T-cell (primary cell): ENCODE data around the gene NAB1. TPM values are rescaled to one million over a fixed set of nuclear protein-coding genes. Genes with fewer than 3 reads are reported as not detected.

Source experiments
- ATAC-seq, 4 experiments: fragments of 200-7000 bp in 3 of 4; fragments of 150-1000 bp in 1 of 4; cut with Tn5 transposase; replicated peaks in 1 of 4; 1 replicate in 3 of 4; 2 replicates in 1 of 4; pipeline ENCODE4 v1.10.0; 2021; ENCODE audit warnings: moderate library complexity in 3 of 4, mild to moderate bottlenecking in 2 of 4, moderate number of reproducible peaks in 1 of 4
- CTCF ChIA-PET, 2 donors: fragments of 300-600 bp; sonication (Branson Sonifier 250); formaldehyde crosslinking; loops; one replicate each; lab custom pipeline; 2022; ENCODE audit warnings: antibody characterized with exemption in 2 of 2; lab: Charles Lee
- POLR2A ChIA-PET, 2 donors: fragments of 300-600 bp; sonication (Branson Sonifier 250); formaldehyde crosslinking; loops; one replicate each; lab custom pipeline; 2022; ENCODE audit warnings: antibody characterized with exemption in 2 of 2; lab: Charles Lee
- DNase-seq, 35 experiments: peaks; one replicate each; pipeline versions ENCODE4 v3.0.0 to v3.0.0-alpha.2; 2013 to 2023
- H3K27ac ChIP-seq: one replicate; pipeline ENCODE4 v1.5.1; 2013; ENCODE audit warnings: low read length
- H3K27me3 ChIP-seq, 2 experiments: replicated peaks in 1 of 2; 1 replicate in 1 of 2; 2 replicates in 1 of 2; pipeline versions ENCODE4 v1.6.1 to v1.7.0; 2013; ENCODE audit warnings: low read length in 1 of 2, mixed read lengths in 1 of 2; ENCODE audit not compliant: control insufficient read depth in 2 of 2, insufficient read depth in 2 of 2; ENCODE audit errors: extremely low read depth in 1 of 2
- H3K36me3 ChIP-seq, 2 donors: 1 replicate in 1 of 2; 2 replicates in 1 of 2; pipeline versions ENCODE4 v1.6.1 to v1.7.0; 2013; ENCODE audit warnings: low read length in 1 of 2; ENCODE audit not compliant: control insufficient read depth in 2 of 2, insufficient read depth in 1 of 2; ENCODE audit errors: extremely low read depth in 1 of 2
- H3K4me1 ChIP-seq, 2 experiments: 1 replicate in 1 of 2; 2 replicates in 1 of 2; pipeline versions ENCODE4 v1.6.1 to v1.7.0; 2013; ENCODE audit warnings: low read length in 2 of 2, mixed read lengths in 1 of 2; ENCODE audit not compliant: insufficient read depth in 2 of 2, control insufficient read depth in 1 of 2; ENCODE audit errors: extremely low read depth in 1 of 2
- H3K4me3 ChIP-seq, 2 donors: 1 replicate in 1 of 2; 2 replicates in 1 of 2; pipeline versions ENCODE4 v1.5.1 to v1.7.0; 2013; ENCODE audit warnings: mild to moderate bottlenecking in 2 of 2, low read length in 1 of 2, moderate library complexity in 1 of 2; ENCODE audit not compliant: control insufficient read depth in 1 of 2; ENCODE audit errors: extremely low read depth in 1 of 2
- H3K9me3 ChIP-seq: 2 replicates; pipeline ENCODE4 v1.7.0; 2013
- H3K27ac Mint-ChIP-seq, 2 donors: one replicate each; pipeline ENCODE4 v1.8.0; 2020 to 2021; ENCODE audit warnings: mild to moderate bottlenecking in 2 of 2, mixed read lengths in 2 of 2
- H3K27me3 Mint-ChIP-seq, 2 donors: one replicate each; pipeline ENCODE4 v1.8.0; 2021 to 2022; ENCODE audit warnings: mixed read lengths in 2 of 2
- H3K36me3 Mint-ChIP-seq: one replicate; pipeline ENCODE4 v1.8.0; 2021; ENCODE audit warnings: mixed read lengths
- H3K4me1 Mint-ChIP-seq, 3 donors: one replicate each; pipeline ENCODE4 v1.8.0; 2020 to 2022; ENCODE audit warnings: mixed read lengths in 3 of 3, mild to moderate bottlenecking in 1 of 3
- H3K4me3 Mint-ChIP-seq, 3 donors: one replicate each; pipeline ENCODE4 v1.8.0; 2020 to 2022; ENCODE audit warnings: mild to moderate bottlenecking in 3 of 3, mixed read lengths in 3 of 3, moderate library complexity in 3 of 3
- H3K9me3 Mint-ChIP-seq, 3 donors: one replicate each; pipeline ENCODE4 v1.8.0; 2020 to 2022; ENCODE audit warnings: mixed read lengths in 3 of 3
- WGBS: methylation state at CpG from one replicate; pipeline ENCODE4 v1.1.5; 2013; ENCODE audit warnings: missing lambda C conversion rate; ENCODE audit not compliant: insufficient coverage; 5-methylcytosine and 5-hydroxymethylcytosine counted together
- total RNA-seq, 35 experiments: library from RNA in 6 of 35; stranded (reverse) in 6 of 35; fragments of 120-200 nt in 1 of 35; gene quantifications; one replicate each; pipeline versions ENCODE4 v1.2.1 to v1.2.4 and lab custom pipeline; 2013 to 2026

Gene NAB1
- total RNA-seq, 5 donors from 2014 or later (not counting 1 experiment from before 2014, with no cell fraction given): 17.7 to 22.1 (median 19.2) TPM

DNA sequence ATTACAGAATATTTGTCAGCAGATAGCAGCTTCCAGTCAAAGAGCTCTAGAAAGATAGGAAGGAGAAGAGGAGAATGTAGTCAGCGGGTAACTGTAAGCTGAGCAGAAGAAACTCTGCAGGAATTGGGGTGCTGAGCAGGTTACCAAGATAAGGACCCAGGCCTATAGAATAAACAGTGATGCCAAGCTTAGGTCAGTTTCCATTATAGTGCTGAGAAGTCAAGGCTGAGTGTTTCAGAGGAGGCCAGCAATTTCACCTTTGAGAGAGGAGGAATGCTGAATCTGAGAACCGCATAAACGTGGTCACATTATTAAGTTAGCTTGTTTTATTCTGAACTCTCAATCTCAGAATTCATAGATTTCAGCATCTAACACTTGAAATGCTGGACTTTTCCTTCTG is 13.9 kb downstream of the NAB1 start:
- POLR2A ChIA-PET: interaction anchor here (0.5 to 1.8 kb wide), 6 partner anchors 10 to 1810 kb away, joined by 3 to 7 read pairs (median 5); no protein-coding TSS in a partner anchor
- no peaks in the 10 kb centered on the region for H3K4me1 ChIP-seq
- CTCF ChIA-PET: interaction anchor here (0.5 to 1.4 kb wide), 7 partner anchors 9 to 280 kb away, joined by 3 to 4 read pairs (median 3); no protein-coding TSS in a partner anchor
- H3K27ac ChIP-seq: no peak overlapping the region
- Mint-ChIP-seq H3K27ac (peak overlapping the region in 1 of 2 donors; percentile 58), H3K27me3 (no peaks in the 10 kb centered on the region), H3K9me3 (peaks cover 0 to 3% (median 0%) of the 10 kb centered on the region in 3 donors), H3K4me3 (no peak overlapping the region), H3K36me3 (peaks cover 38% of the 10 kb centered on the region), H3K4me1 (peaks cover 45 to 58% (median 51%) of the 10 kb centered on the region in 3 donors)
- H3K4me3 ChIP-seq: no peak overlapping the region
- H3K27me3 ChIP-seq: no peaks in the 10 kb centered on the region
- DNase-seq: no peak
- 100% methylated on average over 1 of the region's 3 CpGs for WGBS
- peaks cover 0 to 7% of the 10 kb centered on the region in 2 donors for H3K36me3 ChIP-seq
- no peaks in the 10 kb centered on the region for H3K9me3 ChIP-seq
- ATAC-seq: no peak

DNA sequence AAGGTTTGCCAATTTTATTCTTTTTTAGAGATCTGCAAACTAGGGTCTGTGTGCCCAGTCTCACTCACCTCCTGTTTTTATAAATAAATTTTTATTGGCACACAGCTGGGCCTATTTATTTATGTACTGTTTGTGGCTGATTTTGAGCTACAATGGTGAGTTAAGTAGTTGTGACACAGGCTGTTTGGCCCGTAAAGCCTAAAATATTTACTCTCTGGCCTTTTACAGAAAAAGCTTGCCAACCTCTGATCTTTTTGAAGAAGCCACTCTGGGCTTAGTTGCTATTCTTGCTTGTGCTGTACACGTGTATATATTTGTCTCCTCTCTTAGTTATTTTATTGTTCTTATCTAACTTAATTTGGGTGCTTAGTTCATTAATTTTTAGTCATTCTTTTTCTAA is 14.5 kb downstream of the NAB1 start:
- Mint-ChIP-seq H3K4me3 (no peak overlapping the region), H3K27me3 (no peaks in the 10 kb centered on the region), H3K4me1 (peaks cover 40 to 52% (median 49%) of the 10 kb centered on the region in 3 donors), H3K27ac (no peak overlapping the region), H3K9me3 (peaks cover 0 to 3% (median 0%) of the 10 kb centered on the region in 3 donors), H3K36me3 (peaks cover 38% of the 10 kb centered on the region)
- Histone ChIP-seq H3K4me1 (no peaks in the 10 kb centered on the region), H3K36me3 (peaks cover 0 to 7% of the 10 kb centered on the region in 2 donors), H3K27me3 (no peaks in the 10 kb centered on the region), H3K4me3 (no peak overlapping the region), H3K9me3 (no peaks in the 10 kb centered on the region), H3K27ac (no peak overlapping the region)
- no CpG with 5 or more reads among the region's 2 CpGs for WGBS
- no peak for ATAC-seq
- no peak for DNase-seq
- POLR2A ChIA-PET: interaction anchor here (1.1 to 1.8 kb wide), 2 partner anchors 11 kb away, joined by 3 to 6 read pairs; no protein-coding TSS in a partner anchor
- CTCF ChIA-PET: interaction anchor here in 1 of 2 donors (0.6 kb wide), 1 partner anchor 281 kb away, joined by 3 read pairs; no protein-coding TSS in a partner anchor

DNA sequence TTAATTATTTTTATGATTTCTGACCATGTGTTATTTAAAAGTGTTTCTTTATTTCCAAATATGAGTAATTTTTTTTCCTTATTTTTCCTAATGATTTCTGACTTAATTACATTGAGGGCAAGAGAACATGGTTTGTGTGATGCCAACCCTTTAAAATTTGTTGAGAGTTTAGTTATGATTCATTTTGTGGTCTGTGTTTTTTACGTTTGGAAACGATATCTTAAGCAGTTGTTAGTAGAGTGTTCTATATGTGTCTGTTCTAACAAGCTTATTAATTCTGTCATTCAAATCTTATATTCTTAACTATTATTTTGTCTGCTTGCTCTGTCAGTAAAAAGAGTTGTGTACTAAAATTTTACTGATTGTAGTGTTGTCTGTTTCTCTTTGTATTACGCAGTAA is 15.0 kb downstream of the NAB1 start:
- Mint-ChIP-seq H3K9me3 (peaks cover 0 to 3% (median 0%) of the 10 kb centered on the region in 3 donors), H3K4me3 (no peak overlapping the region), H3K36me3 (peaks cover 37% of the 10 kb centered on the region), H3K27me3 (no peaks in the 10 kb centered on the region), H3K27ac (no peak overlapping the region), H3K4me1 (peaks cover 35 to 47% (median 45%) of the 10 kb centered on the region in 3 donors)
- ATAC-seq (no peak), DNase-seq (no peak)
- Histone ChIP-seq H3K27ac (no peak overlapping the region), H3K9me3 (no peaks in the 10 kb centered on the region), H3K4me1 (no peaks in the 10 kb centered on the region), H3K36me3 (peaks cover 0 to 7% of the 10 kb centered on the region in 2 donors), H3K4me3 (no peak overlapping the region), H3K27me3 (no peaks in the 10 kb centered on the region)
- POLR2A ChIA-PET: interaction anchor here (0.5 to 1.1 kb wide), 10 partner anchors 9 to 303 kb away, joined by 3 to 6 read pairs (median 4); partner anchors contain the start of gene NEMP2 (in 1 of the 2)
- whole genome bisulfite sequencing: no CpG with 5 or more reads among the region's 3 CpGs
- CTCF ChIA-PET: interaction anchor here (0.8 to 1.0 kb wide), 2 partner anchors 16 to 980 kb away, joined by 4 to 5 read pairs; no protein-coding TSS in a partner anchor

DNA sequence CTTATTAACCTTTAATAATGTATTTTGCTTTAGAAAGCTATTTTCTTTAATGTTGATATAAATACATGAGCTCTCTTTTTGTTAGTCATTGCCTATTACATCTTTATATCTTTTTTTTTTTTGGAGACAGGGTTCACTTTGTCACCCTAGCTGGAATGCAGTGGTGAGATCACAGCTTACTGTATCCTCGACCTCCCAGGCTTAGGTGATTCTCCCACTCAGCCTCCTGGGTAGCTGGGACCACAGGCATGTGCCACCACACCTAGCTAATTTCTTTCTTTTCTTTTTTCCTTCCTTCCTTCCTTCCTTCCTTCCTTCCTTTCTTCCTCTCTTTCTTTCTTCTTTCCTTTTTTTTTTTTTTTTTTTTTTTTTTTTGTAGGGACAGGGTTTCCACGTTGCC is 15.4 kb downstream of the NAB1 start:
- Histone ChIP-seq H3K36me3 (peaks cover 0 to 7% of the 10 kb centered on the region in 2 donors), H3K4me3 (no peak overlapping the region), H3K9me3 (no peaks in the 10 kb centered on the region), H3K4me1 (no peaks in the 10 kb centered on the region), H3K27me3 (no peaks in the 10 kb centered on the region), H3K27ac (no peak overlapping the region)
- POLR2A ChIA-PET: interaction anchor here (0.5 to 1.2 kb wide), 12 partner anchors 8 to 304 kb away, joined by 3 to 6 read pairs (median 4); partner anchors contain the start of gene NEMP2 (in 1 of the 2)
- H3K4me3 Mint-ChIP-seq: no peak overlapping the region
- DNase-seq (no peak), ATAC-seq (no peak)
- H3K27ac Mint-ChIP-seq: no peak overlapping the region
- no peaks in the 10 kb centered on the region for H3K27me3 Mint-ChIP-seq
- CTCF ChIA-PET: interaction anchor here (0.8 to 1.0 kb wide), 2 partner anchors 16 to 980 kb away, joined by 4 to 5 read pairs; no protein-coding TSS in a partner anchor
- H3K9me3 Mint-ChIP-seq: peaks cover 0 to 3% (median 0%) of the 10 kb centered on the region in 3 donors
- peaks cover 35 to 43% (median 42%) of the 10 kb centered on the region in 3 donors for H3K4me1 Mint-ChIP-seq
- H3K36me3 Mint-ChIP-seq: peaks cover 33% of the 10 kb centered on the region
- no CpG with 5 or more reads among the region's 2 CpGs for WGBS

DNA sequence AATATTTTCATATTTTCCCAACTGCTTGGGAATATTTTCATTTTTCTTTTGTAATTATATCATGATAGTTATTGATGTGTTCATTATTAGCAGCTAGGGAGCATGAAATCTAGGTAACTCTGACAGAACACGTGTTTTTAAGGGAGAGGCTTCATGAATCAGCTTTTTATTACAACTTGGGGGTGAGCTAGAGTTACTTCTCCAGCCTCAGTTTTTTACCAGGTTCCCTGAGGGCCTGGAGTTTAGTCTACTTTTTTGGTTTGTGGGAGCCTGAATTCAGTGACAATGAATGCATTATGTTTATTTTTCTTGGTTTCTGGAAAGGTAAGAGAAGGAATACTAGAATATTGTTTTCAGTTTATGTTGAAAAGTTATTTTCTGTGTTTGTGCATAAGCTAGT is 18.0 kb downstream of the NAB1 start:
- ATAC-seq (no peak), DNase-seq (no peak)
- H3K9me3 ChIP-seq: no peaks in the 10 kb centered on the region
- H3K36me3 ChIP-seq: peaks cover 0 to 7% of the 10 kb centered on the region in 2 donors
- Mint-ChIP-seq H3K27ac (no peak overlapping the region), H3K4me1 (peaks cover 22 to 31% (median 26%) of the 10 kb centered on the region in 3 donors), H3K27me3 (no peaks in the 10 kb centered on the region), H3K36me3 (peaks cover 31% of the 10 kb centered on the region), H3K9me3 (peaks cover 0 to 3% (median 0%) of the 10 kb centered on the region in 3 donors), H3K4me3 (no peak overlapping the region)
- H3K4me1 ChIP-seq: no peaks in the 10 kb centered on the region
- POLR2A ChIA-PET: interaction anchor here (0.6 to 2.3 kb wide), 3 partner anchors 15 to 220 kb away, joined by 3 to 7 read pairs (median 3); no protein-coding TSS in a partner anchor
- CTCF ChIA-PET: interaction anchor here (0.6 to 2.3 kb wide), 6 partner anchors 10 to 28 kb away, joined by 3 to 7 read pairs (median 4); no protein-coding TSS in a partner anchor
- H3K27me3 ChIP-seq: no peaks in the 10 kb centered on the region
- no peak overlapping the region for H3K4me3 ChIP-seq
- no peak overlapping the region for H3K27ac ChIP-seq
- no CpG with 5 or more reads among the region's 1 CpG for WGBS

DNA sequence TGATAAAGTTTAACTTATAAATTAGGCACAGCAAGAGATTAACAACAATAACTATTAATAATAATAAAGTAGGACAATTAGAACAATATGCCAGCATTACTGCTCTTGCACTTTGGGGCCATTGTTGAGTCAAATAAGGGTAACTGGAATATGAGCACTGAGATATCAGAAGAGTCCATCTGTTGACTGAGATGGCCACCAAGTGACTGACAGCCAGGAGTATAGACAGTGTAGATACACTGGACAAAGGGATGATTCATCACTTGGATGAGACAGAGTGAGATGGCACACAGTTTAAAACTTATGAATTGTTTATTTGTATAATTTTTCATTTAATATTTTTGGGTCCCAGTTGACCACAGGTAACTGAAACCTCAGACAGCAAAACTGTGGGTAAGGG is 20.0 kb downstream of the NAB1 start:
- no peaks in the 10 kb centered on the region for H3K27me3 Mint-ChIP-seq
- Histone ChIP-seq H3K36me3 (peaks cover 0 to 11% of the 10 kb centered on the region in 2 donors), H3K4me3 (no peak overlapping the region), H3K27me3 (no peaks in the 10 kb centered on the region), H3K9me3 (no peaks in the 10 kb centered on the region), H3K27ac (no peak overlapping the region), H3K4me1 (no peaks in the 10 kb centered on the region)
- DNase-seq (no peak), ATAC-seq (no peak)
- peaks cover 38% of the 10 kb centered on the region for H3K36me3 Mint-ChIP-seq
- H3K4me3 Mint-ChIP-seq: no peak overlapping the region
- H3K4me1 Mint-ChIP-seq: peaks cover 18 to 28% (median 26%) of the 10 kb centered on the region in 3 donors
- CTCF ChIA-PET: no interaction called here
- no peak overlapping the region for H3K27ac Mint-ChIP-seq
- H3K9me3 Mint-ChIP-seq: peaks cover 0 to 3% (median 0%) of the 10 kb centered on the region in 3 donors
- POLR2A ChIA-PET: no interaction called here
